ENCODE data around the gene OR6V1.
"Not testable (repeated sequence)": the region's sequence is repeated elsewhere in the genome, so short reads cannot be mapped to it uniquely, and the experiment has no call there.

OR6V1 gene

GRCh38 chr7:143043391-143043790 lies 8.8 kb upstream of the OR6V1 start:
- DNase-seq, result no peak

GRCh38 chr7:143046426-143046851 lies 5.7 kb upstream of the OR6V1 start:
- no peak for DNase-seq

- no peak for DNase-seq
Measured at GRCh38 chr7:143047326-143047725, 4.8 kb upstream of the OR6V1 start.

- no peak for DNase-seq
Measured at GRCh38 chr7:143048827-143049226, 3.3 kb upstream of the OR6V1 start.

- no peak for DNase-seq
Measured at GRCh38 chr7:143049362-143049761, 2.8 kb upstream of the OR6V1 start.

- no peak for DNase-seq
Measured at GRCh38 chr7:143050931-143051330, 1.2 kb upstream of the OR6V1 start.

GRCh38 chr7:143054621-143055020 lies 2.5 kb downstream of the OR6V1 start:
- no peak for DNase-seq

- DNase-seq, result no peak
Measured at GRCh38 chr7:143055754-143056153, 3.6 kb downstream of the OR6V1 start.

GRCh38 chr7:143063741-143064140 lies 11.6 kb downstream of the OR6V1 start:
- DNase-seq, result no peak

- DNase-seq, result no peak
Measured at GRCh38 chr7:143068446-143068845, 16.3 kb downstream of the OR6V1 start.

GRCh38 chr7:143069912-143070500 lies 17.9 kb downstream of the OR6V1 start:
- DNase-seq, result no peak

- DNase-seq, result no peak
Measured at GRCh38 chr7:143073556-143073955, 21.4 kb downstream of the OR6V1 start.

GRCh38 chr7:143074141-143074540 lies 22.0 kb downstream of the OR6V1 start:
- no peak for DNase-seq

GRCh38 chr7:143085109-143085508 lies 33.0 kb downstream of the OR6V1 start:
- no peak for DNase-seq

- DNase-seq, result not testable (repeated sequence)
Measured at GRCh38 chr7:143085610-143086009, 33.5 kb downstream of the OR6V1 start.

GRCh38 chr7:143088549-143089231 lies 36.5 kb downstream of the OR6V1 start:
- not testable (repeated sequence) for DNase-seq

- no peak for DNase-seq
Measured at GRCh38 chr7:143096146-143096545, 44.0 kb downstream of the OR6V1 start.

GRCh38 chr7:143099579-143099978 lies 47.4 kb downstream of the OR6V1 start:
- DNase-seq, result not testable (repeated sequence)
